HUES64 (cell line): ENCODE results near the gene TNFRSF8.
"Not testable (repeated sequence)": the region's sequence is repeated elsewhere in the genome, so short reads cannot be mapped to it uniquely, and the experiment has no call there.

ENCODE experiments used
- H3K27ac ChIP-seq: 2 replicates; pipeline ENCODE4 v1.7.0; 2013; ENCODE audit warnings: low read depth, low read length, inconsistent platforms
- H3K27me3 ChIP-seq: 2 replicates; pipeline ENCODE4 v1.6.1; 2013; ENCODE audit warnings: mild to moderate bottlenecking, low read length; ENCODE audit not compliant: insufficient read depth
- H3K36me3 ChIP-seq: 2 replicates; pipeline ENCODE4 v1.6.1; 2013; ENCODE audit warnings: mild to moderate bottlenecking, low read length; ENCODE audit not compliant: insufficient read depth
- H3K4me1 ChIP-seq: 2 replicates; pipeline ENCODE4 v1.6.1; 2013; ENCODE audit warnings: mild to moderate bottlenecking, low read length, moderate library complexity; ENCODE audit not compliant: insufficient read depth
- H3K4me3 ChIP-seq: 2 replicates; pipeline ENCODE4 v1.5.1; 2013; ENCODE audit warnings: mild to moderate bottlenecking, low read length, moderate library complexity
- H3K9ac ChIP-seq: 2 replicates; pipeline ENCODE4 v1.6.1; 2013; ENCODE audit warnings: mild to moderate bottlenecking, low read depth, low read length
- H3K9me3 ChIP-seq: 2 replicates; pipeline ENCODE4 v1.6.1; 2013; ENCODE audit warnings: low read depth, low read length; ENCODE audit not compliant: insufficient read depth
- WGBS: fragments of 150-250, 120-280 bp; methylation state at CpG from one replicate; pipeline ENCODE4 v1.1.7; 2013; ENCODE audit warnings: missing lambda C conversion rate; 5-methylcytosine and 5-hydroxymethylcytosine counted together

The TNFRSF8 gene

GRCh38 chr1:12095452-12096263, 32.6 kb downstream of the TNFRSF8 start:
- Histone ChIP-seq H3K36me3 (peaks cover 16% of the 10 kb centered on the region), H3K4me3 (no peak overlapping the region), H3K27me3 (no peaks in the 10 kb centered on the region), H3K27ac (no peak overlapping the region), H3K9me3 (no peaks in the 10 kb centered on the region), H3K4me1 (no peaks in the 10 kb centered on the region), H3K9ac (no peak overlapping the region)
- 98% methylated on average over 10 of the region's 10 CpGs for WGBS

- no peaks in the 10 kb centered on the region for H3K9me3 ChIP-seq
- 92% methylated on average over 5 of the region's 5 CpGs for WGBS
- H3K4me3 ChIP-seq: no peak overlapping the region
- H3K9ac ChIP-seq: no peak overlapping the region
- no peak overlapping the region for H3K27ac ChIP-seq
- no peaks in the 10 kb centered on the region for H3K27me3 ChIP-seq
- H3K36me3 ChIP-seq: peaks cover 16% of the 10 kb centered on the region
- H3K4me1 ChIP-seq: no peaks in the 10 kb centered on the region
These were observed 33.5 kb downstream of the TNFRSF8 start for GRCh38 chr1:12096615-12097014.

DNA sequence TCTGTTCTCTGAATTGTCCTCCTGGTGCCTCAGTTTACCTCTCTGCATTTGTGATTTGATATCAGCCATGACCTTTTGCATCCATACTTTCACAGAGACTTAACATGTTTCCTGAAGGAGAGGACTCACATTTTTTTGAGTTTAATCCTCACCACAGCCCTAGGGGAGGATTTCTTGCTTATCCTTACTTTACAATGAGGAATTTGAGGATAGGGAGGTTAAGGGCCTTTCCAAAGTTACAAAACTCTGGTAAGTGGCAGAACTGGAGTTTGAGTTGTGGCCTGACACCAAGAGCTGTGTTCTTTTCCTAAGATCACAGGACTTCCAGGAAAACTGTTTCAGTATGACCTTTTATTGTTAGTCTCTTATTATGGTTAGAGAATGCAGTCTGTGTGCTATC, 34.2 kb downstream of the TNFRSF8 start:
- Histone ChIP-seq H3K27ac (no peak overlapping the region), H3K27me3 (no peaks in the 10 kb centered on the region), H3K4me3 (no peak overlapping the region)

DNA sequence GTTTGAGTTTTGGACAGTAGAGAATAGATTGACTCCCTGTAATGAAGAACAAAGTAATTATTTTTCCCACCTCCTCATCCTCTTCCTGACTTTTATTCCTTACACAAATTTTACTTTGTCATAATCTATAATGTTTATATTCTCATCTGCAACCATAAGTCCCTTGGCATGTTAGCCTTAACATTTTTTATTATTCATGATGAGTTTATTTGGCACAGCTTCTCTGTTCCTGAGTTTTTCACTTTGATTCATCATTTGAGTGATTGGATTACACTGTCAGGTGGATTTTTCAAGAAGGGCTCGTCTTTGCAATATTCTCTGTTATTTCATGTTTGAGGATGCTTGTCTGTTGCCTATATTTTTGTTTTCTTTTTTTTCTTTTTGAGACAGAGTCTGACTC, 35.7 kb downstream of the TNFRSF8 start:
- no peak overlapping the region for H3K9ac ChIP-seq
- H3K27ac ChIP-seq: no peak overlapping the region
- no peaks in the 10 kb centered on the region for H3K4me1 ChIP-seq
- no peaks in the 10 kb centered on the region for H3K9me3 ChIP-seq
- H3K4me3 ChIP-seq: no peak overlapping the region
- H3K27me3 ChIP-seq: no peaks in the 10 kb centered on the region
- peaks cover 16% of the 10 kb centered on the region for H3K36me3 ChIP-seq
- WGBS: 94% methylated on average over 1 of the region's 1 CpG

More for the DNA sequence above, 34.2 kb downstream of the TNFRSF8 start:
- peaks cover 16% of the 10 kb centered on the region for H3K36me3 ChIP-seq
- no peaks in the 10 kb centered on the region for H3K4me1 ChIP-seq
- H3K9ac ChIP-seq: no peak overlapping the region
- H3K9me3 ChIP-seq: no peaks in the 10 kb centered on the region

DNA sequence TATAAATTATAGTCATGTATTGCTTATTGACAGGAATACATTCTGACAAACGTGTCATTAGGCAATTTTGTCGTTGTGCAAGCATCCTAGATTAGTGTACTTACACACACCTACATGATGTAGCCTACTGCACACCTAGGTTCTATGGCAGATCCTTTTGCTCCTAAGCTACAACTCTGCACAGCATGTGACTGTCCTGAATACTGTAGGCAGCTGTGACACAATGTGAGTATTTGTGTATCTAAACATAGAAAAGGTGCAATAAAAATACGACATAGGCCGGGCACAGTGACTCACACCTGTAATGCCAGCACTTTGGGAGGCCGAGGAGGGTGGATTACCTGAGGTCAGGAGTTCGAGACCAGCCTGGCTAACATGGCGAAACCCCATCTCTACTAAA, 36.5 kb downstream of the TNFRSF8 start:
- WGBS: 97% methylated on average over 7 of the region's 7 CpGs
- H3K27me3 ChIP-seq: no peaks in the 10 kb centered on the region
- no peak overlapping the region for H3K9ac ChIP-seq
- H3K9me3 ChIP-seq: no peaks in the 10 kb centered on the region
- peaks cover 20% of the 10 kb centered on the region for H3K36me3 ChIP-seq
- no peaks in the 10 kb centered on the region for H3K4me1 ChIP-seq
- no peak overlapping the region for H3K27ac ChIP-seq
- H3K4me3 ChIP-seq: no peak overlapping the region

DNA sequence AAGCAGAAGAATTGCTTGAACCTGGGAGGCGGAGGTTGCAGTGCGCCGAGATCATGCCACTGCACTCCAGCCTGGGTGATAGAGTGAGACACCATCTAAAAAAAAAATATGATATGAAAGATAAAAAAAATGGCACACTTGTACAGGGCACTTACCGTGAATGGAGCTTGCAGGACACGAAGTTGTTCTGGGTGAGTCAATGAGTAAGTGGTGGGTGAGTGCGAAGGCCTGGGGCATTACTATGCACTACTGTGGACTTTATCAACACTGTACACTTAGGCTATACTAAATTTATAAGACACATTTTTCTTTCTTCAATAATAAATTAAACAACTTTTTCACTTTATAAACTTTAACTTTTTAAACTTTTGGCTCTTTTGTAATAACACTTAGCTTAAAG, 37.0 kb downstream of the TNFRSF8 start:
- H3K27me3 ChIP-seq: no peaks in the 10 kb centered on the region
- H3K36me3 ChIP-seq: peaks cover 24% of the 10 kb centered on the region
- H3K9ac ChIP-seq: no peak overlapping the region
- H3K9me3 ChIP-seq: no peaks in the 10 kb centered on the region
- no peak overlapping the region for H3K27ac ChIP-seq
- H3K4me1 ChIP-seq: no peaks in the 10 kb centered on the region
- 97% methylated on average over 5 of the region's 6 CpGs for WGBS
- H3K4me3 ChIP-seq: no peak overlapping the region

GRCh38 chr1:12101120-12101519, 38.0 kb downstream of the TNFRSF8 start:
- H3K9me3 ChIP-seq, H3K4me1 ChIP-seq, H3K27me3 ChIP-seq, H3K27ac ChIP-seq, H3K9ac ChIP-seq, H3K4me3 ChIP-seq: not testable (repeated sequence)
- WGBS: 89% methylated on average over 3 of the region's 3 CpGs
- H3K36me3 ChIP-seq: peaks cover 28% of the 10 kb centered on the region

GRCh38 chr1:12102066-12102465, 39.0 kb downstream of the TNFRSF8 start:
- Histone ChIP-seq H3K36me3 (peaks cover 27% of the 10 kb centered on the region), H3K27ac (no peak overlapping the region), H3K4me1 (no peaks in the 10 kb centered on the region), H3K27me3 (no peaks in the 10 kb centered on the region), H3K4me3 (no peak overlapping the region), H3K9ac (no peak overlapping the region), H3K9me3 (no peaks in the 10 kb centered on the region)
- WGBS: 95% methylated on average over 10 of the region's 10 CpGs

GRCh38 chr1:12104417-12104816, 41.3 kb downstream of the TNFRSF8 start:
- no peaks in the 10 kb centered on the region for H3K4me1 ChIP-seq
- H3K27ac ChIP-seq: no peak overlapping the region
- no peaks in the 10 kb centered on the region for H3K27me3 ChIP-seq
- H3K36me3 ChIP-seq: peaks cover 20% of the 10 kb centered on the region
- H3K9ac ChIP-seq: no peak overlapping the region
- WGBS: 95% methylated on average over 13 of the region's 13 CpGs
- H3K4me3 ChIP-seq: no peak overlapping the region
- H3K9me3 ChIP-seq: no peaks in the 10 kb centered on the region

DNA sequence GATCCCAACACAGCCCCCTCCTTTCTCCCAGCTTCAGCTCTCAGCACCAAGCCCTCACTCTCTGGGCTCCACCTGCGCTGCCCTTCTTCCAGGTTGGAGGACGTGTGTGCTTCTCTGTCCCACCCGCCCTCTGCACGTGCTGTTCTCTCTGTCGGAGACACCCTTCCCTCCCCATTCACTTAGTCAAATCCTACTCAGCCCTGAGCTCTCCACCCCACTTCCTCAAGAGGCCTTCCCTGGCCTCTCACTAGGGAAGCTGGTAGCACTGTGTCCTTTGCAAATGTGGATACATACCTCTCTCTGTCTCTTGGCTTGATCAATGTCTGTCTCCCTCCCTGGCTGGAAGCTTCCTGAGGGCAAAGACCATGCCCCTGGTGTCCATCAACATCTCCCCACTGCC, 43.0 kb downstream of the TNFRSF8 start:
- Histone ChIP-seq H3K4me3 (no peak overlapping the region), H3K27ac (no peak overlapping the region), H3K27me3 (no peaks in the 10 kb centered on the region), H3K9ac (no peak overlapping the region), H3K4me1 (no peaks in the 10 kb centered on the region), H3K36me3 (peaks cover 22% of the 10 kb centered on the region), H3K9me3 (no peaks in the 10 kb centered on the region)
- 93% methylated on average over 5 of the region's 5 CpGs for WGBS

- not testable (repeated sequence) for H3K27ac ChIP-seq, H3K4me3 ChIP-seq, H3K9me3 ChIP-seq, H3K27me3 ChIP-seq, H3K9ac ChIP-seq, H3K4me1 ChIP-seq
- H3K36me3 ChIP-seq: peaks cover 26% of the 10 kb centered on the region
- WGBS: 93% methylated on average over 9 of the region's 9 CpGs
These were observed 43.8 kb downstream of the TNFRSF8 start for GRCh38 chr1:12106861-12107260.

GRCh38 chr1:12107718-12108117, 44.6 kb downstream of the TNFRSF8 start:
- Histone ChIP-seq H3K36me3 (peaks cover 31% of the 10 kb centered on the region), H3K27ac (no peak overlapping the region), H3K27me3 (no peaks in the 10 kb centered on the region), H3K4me1 (no peaks in the 10 kb centered on the region), H3K4me3 (no peak overlapping the region), H3K9ac (no peak overlapping the region), H3K9me3 (no peaks in the 10 kb centered on the region)
- WGBS: 97% methylated on average over 13 of the region's 13 CpGs
